Neural progenitor cell (in vitro differentiated cells): ENCODE results near the gene KIF2C.

Source experiments
- EZH2 ChIP-seq: fragments of 200-600 bp; sonication (generic); IDR thresholded peaks from 2 replicates; pipeline ENCODE4 v1.6.1; 2017; ENCODE audit warnings: antibody characterized with exemption, mild to moderate bottlenecking, moderate library complexity
- TF ChIP-seq, protein P1 (sequence below): fragments of 200-600 bp; sonication (generic); IDR thresholded peaks from 2 replicates; pipeline ENCODE4 v1.5.1; 2017; ENCODE audit warnings: antibody characterized with exemption, mild to moderate bottlenecking

DNA sequence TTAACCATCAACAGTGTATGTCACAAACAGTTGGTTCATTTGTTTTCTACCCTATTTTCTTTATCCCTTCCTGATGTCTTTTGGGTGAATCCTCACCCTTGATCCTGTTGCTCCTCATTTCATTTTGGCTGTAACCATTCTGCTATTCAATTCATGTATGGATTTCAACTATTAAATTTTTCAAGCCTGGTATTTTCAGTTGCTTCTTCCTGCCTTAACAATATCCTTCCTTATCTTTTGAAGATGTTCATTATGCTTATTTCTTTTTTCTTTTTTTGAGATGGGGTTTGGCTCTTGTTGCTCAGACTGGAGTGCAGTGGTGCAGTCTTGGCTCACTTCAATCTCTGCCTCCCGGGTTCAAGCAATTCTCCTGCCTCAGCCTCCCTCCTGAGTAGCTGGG, 5.9 kb upstream of the KIF2C start:
- TF ChIP-seq, protein P1, sequence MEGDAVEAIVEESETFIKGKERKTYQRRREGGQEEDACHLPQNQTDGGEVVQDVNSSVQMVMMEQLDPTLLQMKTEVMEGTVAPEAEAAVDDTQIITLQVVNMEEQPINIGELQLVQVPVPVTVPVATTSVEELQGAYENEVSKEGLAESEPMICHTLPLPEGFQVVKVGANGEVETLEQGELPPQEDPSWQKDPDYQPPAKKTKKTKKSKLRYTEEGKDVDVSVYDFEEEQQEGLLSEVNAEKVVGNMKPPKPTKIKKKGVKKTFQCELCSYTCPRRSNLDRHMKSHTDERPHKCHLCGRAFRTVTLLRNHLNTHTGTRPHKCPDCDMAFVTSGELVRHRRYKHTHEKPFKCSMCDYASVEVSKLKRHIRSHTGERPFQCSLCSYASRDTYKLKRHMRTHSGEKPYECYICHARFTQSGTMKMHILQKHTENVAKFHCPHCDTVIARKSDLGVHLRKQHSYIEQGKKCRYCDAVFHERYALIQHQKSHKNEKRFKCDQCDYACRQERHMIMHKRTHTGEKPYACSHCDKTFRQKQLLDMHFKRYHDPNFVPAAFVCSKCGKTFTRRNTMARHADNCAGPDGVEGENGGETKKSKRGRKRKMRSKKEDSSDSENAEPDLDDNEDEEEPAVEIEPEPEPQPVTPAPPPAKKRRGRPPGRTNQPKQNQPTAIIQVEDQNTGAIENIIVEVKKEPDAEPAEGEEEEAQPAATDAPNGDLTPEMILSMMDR: no peak
- TF ChIP-seq EZH2: no peak
